GM12878 (cell line): ENCODE data around the gene SLC6A17. TPM values are rescaled to one million over a fixed set of nuclear protein-coding genes. Genes with fewer than 3 reads are reported as not detected.

Experiments
- ATAC-seq: fragments of 200-7000 bp; cut with Tn5 transposase; 3 replicates; pipeline ENCODE4 v1.9.1; 2020; ENCODE audit warnings: mild to moderate bottlenecking, moderate library complexity
- BruUV-seq: library from RNA; stranded (reverse); fragments of 400-500 nt; replicated peaks from 2 replicates; lab custom pipeline; 2021; lab: Mats Ljungman, UMichigan
- CTCF ChIA-PET: fragments of 300-600 bp; sonication (Branson Sonifier 250); formaldehyde crosslinking; extraction: SDS; loops from one replicate; lab custom pipeline; 2021; ENCODE audit warnings: inconsistent platforms; lab: Yijun Ruan, JAX
- POLR2A ChIA-PET: fragments of 350-600 bp; formaldehyde crosslinking; extraction: SDS; loops from one replicate; lab custom pipeline; 2021; ENCODE audit warnings: inconsistent platforms; lab: Charles Lee
- RAD21 ChIA-PET: fragments of 300-600 bp; sonication (Branson Sonifier 250); formaldehyde crosslinking; loops from one replicate; lab custom pipeline; 2023; ENCODE audit warnings: antibody characterized with exemption; ENCODE audit not compliant: unreplicated experiment; lab: Charles Lee
- SMC1A ChIA-PET: fragments of 300-600 bp; sonication (Branson Sonifier 250); formaldehyde crosslinking; loops from one replicate; lab custom pipeline; 2023; ENCODE audit not compliant: unreplicated experiment, uncharacterized antibody; lab: Charles Lee
- DNase-seq: peaks from one replicate; pipeline ENCODE4 v3.0.0-alpha.2; 2011; ENCODE audit warnings: low read depth, low spot score
- FAIRE-seq: peaks from 3 replicates; lab custom pipeline; 2011; peaks lifted over from hg19 to GRCh38; lab: Jason Lieb, UNC
- H2AFZ ChIP-seq: 2 replicates; pipeline ENCODE4 v1.6.0; 2011; ENCODE audit warnings: low read depth, low read length, control low read depth; ENCODE audit not compliant: control insufficient read depth
- H3K27ac ChIP-seq: 2 replicates; pipeline ENCODE4 v1.5.1; 2011; ENCODE audit warnings: control low read depth; ENCODE audit not compliant: control insufficient read depth, insufficient read depth
- H3K27me3 ChIP-seq, 2 experiments: replicated peaks in 1 of 2; 2 replicates each; pipeline versions ENCODE4 v1.6.0 to v1.6.1; 2011; ENCODE audit warnings: low read length in 1 of 2; ENCODE audit not compliant: control insufficient read depth in 2 of 2, insufficient read depth in 2 of 2
- H3K36me3 ChIP-seq, 2 experiments: 2 replicates each; pipeline ENCODE4 v1.5.1; 2011; ENCODE audit warnings: low read length in 1 of 2; ENCODE audit not compliant: control insufficient read depth in 2 of 2, insufficient read depth in 2 of 2
- H3K4me1 ChIP-seq: 2 replicates; pipeline ENCODE4 v1.6.1; 2011; ENCODE audit warnings: mild to moderate bottlenecking, low read length, moderate library complexity, mixed read lengths; ENCODE audit not compliant: control insufficient read depth, insufficient read depth
- H3K4me2 ChIP-seq: 2 replicates; pipeline ENCODE4 v1.6.0; 2011; ENCODE audit warnings: control low read depth; ENCODE audit not compliant: control insufficient read depth, insufficient read depth
- H3K4me3 ChIP-seq: fragments of 200-600 bp; sonication (generic); 2 replicates; pipeline ENCODE4 v1.5.1; 2016
- H3K79me2 ChIP-seq: 2 replicates; pipeline ENCODE4 v1.6.0; 2011; ENCODE audit warnings: low read length; ENCODE audit not compliant: control insufficient read depth, insufficient read depth
- H3K9ac ChIP-seq: 2 replicates; pipeline ENCODE4 v1.8.0; 2011; ENCODE audit warnings: low read length, control low read depth, mixed read lengths; ENCODE audit not compliant: control insufficient read depth, insufficient read depth
- H3K9me3 ChIP-seq: replicated peaks from 3 replicates; pipeline ENCODE4 v1.5.1; 2011; ENCODE audit warnings: mild to moderate bottlenecking, low read length; ENCODE audit not compliant: control insufficient read depth, insufficient read depth
- H4K20me1 ChIP-seq: 2 replicates; pipeline ENCODE4 v1.6.0; 2011; ENCODE audit not compliant: control insufficient read depth, insufficient read depth
- BMI1 ChIP-seq: fragments of 450-650 bp; IDR thresholded peaks from 2 replicates; pipeline ENCODE4 v1.6.1; 2016; ENCODE audit warnings: mild to moderate bottlenecking, moderate library complexity, borderline replicate concordance
- CBFB ChIP-seq: IDR thresholded peaks from 2 replicates; pipeline ENCODE4 v1.6.1; 2016; ENCODE audit warnings: antibody characterized with exemption, low read depth
- EP300 ChIP-seq, 2 experiments: fragments of 150-350 bp in 1 of 2; IDR thresholded peaks; 2 replicates each; pipeline ENCODE4 v1.6.1; 2011 to 2012; ENCODE audit warnings: low read depth in 2 of 2, low read length in 2 of 2, borderline replicate concordance in 1 of 2, improper control_type of control experiment in 1 of 2, inconsistent platforms in 1 of 2; ENCODE audit not compliant: control insufficient read depth in 1 of 2
- JUNB ChIP-seq: IDR thresholded peaks from 2 replicates; pipeline ENCODE4 v1.6.1; 2016; ENCODE audit warnings: antibody characterized with exemption, mild to moderate bottlenecking
- RBBP5 ChIP-seq: fragments of 200-600 bp; sonication (generic); conservative IDR thresholded peaks from 2 replicates; pipeline ENCODE4 v1.6.1; 2016
- SMAD1 ChIP-seq: fragments of 450-650 bp; IDR thresholded peaks from 2 replicates; pipeline ENCODE4 v1.6.1; 2018; ENCODE audit warnings: mild to moderate bottlenecking, low read depth; ENCODE audit not compliant: partially characterized antibody
- SPI1 ChIP-seq: IDR thresholded peaks from 2 replicates; pipeline ENCODE4 v1.6.1; 2011; ENCODE audit warnings: low read depth, mild to moderate bottlenecking, low read length, moderate library complexity, borderline replicate concordance; ENCODE audit not compliant: insufficient read depth
- SREBF1 ChIP-seq: IDR thresholded peaks from 2 replicates; pipeline ENCODE4 v1.6.1; 2012; ENCODE audit warnings: mild to moderate bottlenecking, low read length
- SREBF2 ChIP-seq: IDR thresholded peaks from 2 replicates; pipeline ENCODE4 v1.6.1; 2012; ENCODE audit warnings: mild to moderate bottlenecking, low read length
- STAT3 ChIP-seq: IDR thresholded peaks from 2 replicates; pipeline ENCODE4 v1.6.1; 2011; ENCODE audit warnings: low read depth, low read length, improper control_type of control experiment
- TCF12 ChIP-seq: IDR thresholded peaks from 2 replicates; pipeline ENCODE4 v1.6.1; 2011; ENCODE audit warnings: low read depth, mild to moderate bottlenecking, low read length
- WGBS: methylation state at CpG from one replicate; pipeline ENCODE4 v1.1.6; 2016; ENCODE audit warnings: low lambda C conversion rate; ENCODE audit not compliant: insufficient replicate concordance, insufficient coverage; ENCODE audit errors: missing lambda C conversion rate; 5-methylcytosine and 5-hydroxymethylcytosine counted together
- in situ Hi-C: fragments of 300-500 bp; cut with MboI; formaldehyde crosslinking; loops from 9 replicates; pipeline ENCODE4 v1.14.3; 2018; ENCODE audit warnings: mixed read lengths
- intact Hi-C: fragments of 100-400 bp; cut with micrococcal nuclease; formaldehyde crosslinking; loops from one replicate; pipeline ENCODE4 v1.14.2; 2022; ENCODE audit not compliant: unreplicated experiment
- polyA plus RNA-seq, 11 experiments: library from polyadenylated mRNA; depleted of rRNA in 4 of 11; unstranded in 6 of 11; stranded (reverse) in 5 of 11; fragments of >200 nt; fragmentation: Nextera tagmentation in 4 of 11; fragmentation: Illumina TruSeq in 1 of 11; extraction: Ambion mirVana in 4 of 11; extraction: Trizol in 1 of 11; gene quantifications; 1 replicate in 1 of 11; 2 replicates in 10 of 11; pipeline versions ENCODE4 v1.2.1 to v1.2.3, GENCODE V29; 2011 to 2016; ENCODE audit warnings: inconsistent platforms in 2 of 11, missing spikeins in 2 of 11, low read depth in 1 of 11
- total RNA-seq, 4 experiments: library from RNA; depleted of rRNA in 3 of 4; stranded (reverse); fragments of >200 nt in 3 of 4; fragmentation: Illumina TruSeq in 1 of 4; extraction: Trizol in 1 of 4; gene quantifications; 2 replicates each; pipeline versions ENCODE4 v1.2.1 to v1.2.3, GENCODE V29; 2013 to 2021
- TF ChIP-seq, protein P1 (sequence below): fragments of 450-650 bp; IDR thresholded peaks from 2 replicates; pipeline ENCODE4 v1.6.1; 2018; ENCODE audit warnings: mild to moderate bottlenecking, low read depth, moderate library complexity; ENCODE audit not compliant: partially characterized antibody
- TF ChIP-seq, protein P2 (sequence below): IDR thresholded peaks from 2 replicates; pipeline ENCODE4 v1.6.1; 2011; ENCODE audit warnings: borderline replicate concordance, low read depth, mild to moderate bottlenecking, moderate library complexity, mixed read lengths, low read length; ENCODE audit not compliant: insufficient read depth; ENCODE audit errors: extremely low read length
- TF ChIP-seq, protein P3 (sequence below): IDR thresholded peaks from 2 replicates; pipeline ENCODE4 v1.6.1; 2011; ENCODE audit warnings: low read depth, low read length, improper control_type of control experiment, borderline replicate concordance
- TF ChIP-seq, protein P4 (sequence below): IDR thresholded peaks from 2 replicates; pipeline ENCODE4 v1.6.1; 2012; ENCODE audit warnings: low read depth, low read length, improper control_type of control experiment

Gene SLC6A17
- total and polyA plus RNA-seq, 10 of the 15 experiments (the other 5 are each of a cell fraction or from before 2014, with no cell fraction given): not detected

DNA sequence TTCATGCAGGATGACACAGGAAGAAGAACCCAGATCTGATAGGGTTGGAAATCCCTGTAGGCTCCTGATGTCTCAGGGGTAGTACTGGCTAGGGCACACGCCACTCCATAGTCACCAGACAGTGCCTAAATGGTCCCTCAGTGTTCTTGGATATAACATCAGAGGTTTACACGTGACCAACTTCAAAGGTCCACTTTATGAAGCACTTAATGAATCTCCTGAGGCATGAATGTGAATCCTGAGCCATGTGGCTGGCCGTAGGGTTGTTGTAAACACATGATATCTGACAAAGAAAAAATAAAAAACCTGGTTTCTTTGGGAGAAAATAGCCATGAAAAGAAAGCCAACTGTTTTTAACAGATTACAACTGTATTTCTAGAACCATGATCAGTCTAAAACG is 27.5 kb downstream of the SLC6A17 start:
- ChIA-PET CTCF (no interaction called here), SMC1A (no interaction called here), RAD21 (no interaction called here), POLR2A (no interaction called here)
- ATAC-seq (no peak), DNase-seq (no peak), FAIRE-seq (no peak)
- Histone ChIP-seq H3K27me3 (peaks cover 0 to 2% of the 10 kb centered on the region in 2 experiments; a peak in 3 of 4 replicates), H2AFZ (no peak overlapping the region), H3K4me3 (no peak overlapping the region), H3K9ac (no peak overlapping the region), H3K9me3 (no peaks in the 10 kb centered on the region), H3K27ac (no peak overlapping the region), H3K79me2 (no peaks in the 10 kb centered on the region), H3K4me1 (no peaks in the 10 kb centered on the region), H4K20me1 (no peaks in the 10 kb centered on the region), H3K36me3 (no peaks in the 10 kb centered on the region), H3K4me2 (no peak overlapping the region)
- intact Hi-C loops (no loop called here), in situ Hi-C loops (no loop called here)
- WGBS: 0% methylated on average over 4 of the region's 4 CpGs
- no TSS peak for BruUV-seq
- TF ChIP-seq, protein P1, sequence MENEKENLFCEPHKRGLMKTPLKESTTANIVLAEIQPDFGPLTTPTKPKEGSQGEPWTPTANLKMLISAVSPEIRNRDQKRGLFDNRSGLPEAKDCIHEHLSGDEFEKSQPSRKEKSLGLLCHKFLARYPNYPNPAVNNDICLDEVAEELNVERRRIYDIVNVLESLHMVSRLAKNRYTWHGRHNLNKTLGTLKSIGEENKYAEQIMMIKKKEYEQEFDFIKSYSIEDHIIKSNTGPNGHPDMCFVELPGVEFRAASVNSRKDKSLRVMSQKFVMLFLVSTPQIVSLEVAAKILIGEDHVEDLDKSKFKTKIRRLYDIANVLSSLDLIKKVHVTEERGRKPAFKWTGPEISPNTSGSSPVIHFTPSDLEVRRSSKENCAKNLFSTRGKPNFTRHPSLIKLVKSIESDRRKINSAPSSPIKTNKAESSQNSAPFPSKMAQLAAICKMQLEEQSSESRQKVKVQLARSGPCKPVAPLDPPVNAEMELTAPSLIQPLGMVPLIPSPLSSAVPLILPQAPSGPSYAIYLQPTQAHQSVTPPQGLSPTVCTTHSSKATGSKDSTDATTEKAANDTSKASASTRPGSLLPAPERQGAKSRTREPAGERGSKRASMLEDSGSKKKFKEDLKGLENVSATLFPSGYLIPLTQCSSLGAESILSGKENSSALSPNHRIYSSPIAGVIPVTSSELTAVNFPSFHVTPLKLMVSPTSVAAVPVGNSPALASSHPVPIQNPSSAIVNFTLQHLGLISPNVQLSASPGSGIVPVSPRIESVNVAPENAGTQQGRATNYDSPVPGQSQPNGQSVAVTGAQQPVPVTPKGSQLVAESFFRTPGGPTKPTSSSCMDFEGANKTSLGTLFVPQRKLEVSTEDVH: no peak
- TF ChIP-seq SPI1 (no peak), SREBF2 (no peak), SREBF1 (no peak), RBBP5 (no peak), TCF12 (no peak), STAT3 (no peak), JUNB (no peak), EP300 (IDR thresholded peaks at IDR 0.05; ENCODE audit: borderline replicate concordance in 1 of 2, control insufficient read depth in 1 of 2, low read depth in 2 of 2, low read length in 2 of 2) (no peak), CBFB (no peak), SMAD1 (no peak), BMI1 (no peak)
- TF ChIP-seq, protein P2, sequence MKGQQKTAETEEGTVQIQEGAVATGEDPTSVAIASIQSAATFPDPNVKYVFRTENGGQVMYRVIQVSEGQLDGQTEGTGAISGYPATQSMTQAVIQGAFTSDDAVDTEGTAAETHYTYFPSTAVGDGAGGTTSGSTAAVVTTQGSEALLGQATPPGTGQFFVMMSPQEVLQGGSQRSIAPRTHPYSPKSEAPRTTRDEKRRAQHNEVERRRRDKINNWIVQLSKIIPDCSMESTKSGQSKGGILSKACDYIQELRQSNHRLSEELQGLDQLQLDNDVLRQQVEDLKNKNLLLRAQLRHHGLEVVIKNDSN: no peak
- TF ChIP-seq, protein P3, sequence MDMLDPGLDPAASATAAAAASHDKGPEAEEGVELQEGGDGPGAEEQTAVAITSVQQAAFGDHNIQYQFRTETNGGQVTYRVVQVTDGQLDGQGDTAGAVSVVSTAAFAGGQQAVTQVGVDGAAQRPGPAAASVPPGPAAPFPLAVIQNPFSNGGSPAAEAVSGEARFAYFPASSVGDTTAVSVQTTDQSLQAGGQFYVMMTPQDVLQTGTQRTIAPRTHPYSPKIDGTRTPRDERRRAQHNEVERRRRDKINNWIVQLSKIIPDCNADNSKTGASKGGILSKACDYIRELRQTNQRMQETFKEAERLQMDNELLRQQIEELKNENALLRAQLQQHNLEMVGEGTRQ: no peak
- TF ChIP-seq, protein P4, sequence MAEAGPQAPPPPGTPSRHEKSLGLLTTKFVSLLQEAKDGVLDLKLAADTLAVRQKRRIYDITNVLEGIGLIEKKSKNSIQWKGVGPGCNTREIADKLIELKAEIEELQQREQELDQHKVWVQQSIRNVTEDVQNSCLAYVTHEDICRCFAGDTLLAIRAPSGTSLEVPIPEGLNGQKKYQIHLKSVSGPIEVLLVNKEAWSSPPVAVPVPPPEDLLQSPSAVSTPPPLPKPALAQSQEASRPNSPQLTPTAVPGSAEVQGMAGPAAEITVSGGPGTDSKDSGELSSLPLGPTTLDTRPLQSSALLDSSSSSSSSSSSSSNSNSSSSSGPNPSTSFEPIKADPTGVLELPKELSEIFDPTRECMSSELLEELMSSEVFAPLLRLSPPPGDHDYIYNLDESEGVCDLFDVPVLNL: no peak
